ENCODE results near the gene TRMT1.
"Not testable (repeated sequence)": the region's sequence is repeated elsewhere in the genome, so short reads cannot be mapped to it uniquely, and the experiment has no call there.

TRMT1 gene

GRCh38 chr19:13116282-13117175 lies at the start of gene TRMT1:
Gene TRMT1 (minus strand): TSS chr19:13116740. CDS start chr19:13116399, 341 bp downstream.
- TF ChIP-seq CTCF (conservative IDR thresholded peaks at IDR 0.05) (no peak), ZFX (IDR thresholded peaks at IDR 0.05) (peak; percentile 67)
- H3K27ac ChIP-seq, result peak within 1 kb of the TSS; percentile 95

GRCh38 chr19:13166151-13166550 lies 49.6 kb upstream of the TRMT1 start:
- not testable (repeated sequence) for H3K27ac ChIP-seq

GRCh38 chr19:13165162-13165997 lies 48.8 kb upstream of the TRMT1 start:
- TF ChIP-seq ZFX (IDR thresholded peaks at IDR 0.05) (no peak), CTCF (conservative IDR thresholded peaks at IDR 0.05) (no peak)
- peak overlapping the region; percentile 81; the same call in 1 of the 2 replicates for H3K27ac ChIP-seq

- TF ChIP-seq CTCF (conservative IDR thresholded peaks at IDR 0.05), result no peak
- TF ChIP-seq ZFX (IDR thresholded peaks at IDR 0.05), result no peak
- H3K27ac ChIP-seq, result peak overlapping the region; percentile 81
Measured at GRCh38 chr19:13164343-13165161, 48.0 kb upstream of the TRMT1 start.

- TF ChIP-seq CTCF (conservative IDR thresholded peaks at IDR 0.05), result no peak
- no peak for TF ChIP-seq ZFX (IDR thresholded peaks at IDR 0.05)
- H3K27ac ChIP-seq, result peak overlapping the region; percentile 81
Measured at GRCh38 chr19:13163609-13164342, 47.2 kb upstream of the TRMT1 start.

- H3K27ac ChIP-seq, result peak overlapping the region; percentile 81
- TF ChIP-seq CTCF (conservative IDR thresholded peaks at IDR 0.05), result no peak
- no peak for TF ChIP-seq ZFX (IDR thresholded peaks at IDR 0.05)
Measured at GRCh38 chr19:13162724-13163608, 46.4 kb upstream of the TRMT1 start.

Measured in C4-2B (cell line).